SK-N-SH (cell line): Measurements from ENCODE around the gene ST8SIA4.

Source experiments
- EP300 ChIP-seq, 2 experiments: IDR thresholded peaks; 2 replicates each; pipeline versions ENCODE4 v1.4.0 to v1.6.1; 2012; ENCODE audit warnings: borderline replicate concordance in 1 of 2, low read depth in 1 of 2, low read length in 1 of 2
- FOSL2 ChIP-seq: IDR thresholded peaks from 2 replicates; pipeline ENCODE4 v1.4.0; 2012; ENCODE audit warnings: low read depth, mild to moderate bottlenecking, moderate library complexity, borderline replicate concordance
- POLR2AphosphoS5 ChIP-seq: IDR thresholded peaks from 2 replicates; pipeline ENCODE4 v1.6.1; 2012; ENCODE audit warnings: low read depth, low read length
- SIN3A ChIP-seq: IDR thresholded peaks from 2 replicates; pipeline ENCODE4 v1.6.1; 2012; ENCODE audit warnings: low read depth, mild to moderate bottlenecking, low read length, moderate library complexity, borderline replicate concordance
- TAF1 ChIP-seq: IDR thresholded peaks from 2 replicates; pipeline ENCODE4 v1.6.1; 2012; ENCODE audit warnings: low read depth, mild to moderate bottlenecking, low read length, moderate library complexity, borderline replicate concordance
- YY1 ChIP-seq: IDR thresholded peaks from 2 replicates; pipeline ENCODE4 v1.4.0; 2012; ENCODE audit warnings: low read depth, mild to moderate bottlenecking
- TF ChIP-seq, protein P1 (sequence below): fragments of 200-600 bp; sonication (generic); IDR thresholded peaks from 2 replicates; pipeline ENCODE4 v1.6.1; 2017; ENCODE audit warnings: antibody characterized with exemption, mild to moderate bottlenecking, moderate library complexity
- TF ChIP-seq, protein P2 (sequence below): IDR thresholded peaks from 2 replicates; pipeline ENCODE4 v1.6.1; 2012; ENCODE audit warnings: mild to moderate bottlenecking, low read depth, low read length, moderate library complexity
- TF ChIP-seq, protein P3 (sequence below): IDR thresholded peaks from 2 replicates; pipeline ENCODE4 v1.4.0; 2012; ENCODE audit warnings: low read depth
- TF ChIP-seq, protein P4 (sequence below): IDR thresholded peaks from 2 replicates; pipeline ENCODE4; 2012
- TF ChIP-seq, protein P5 (sequence below): fragments of 150-350 bp; IDR thresholded peaks from 2 replicates; pipeline ENCODE4 v1.6.1; 2017; ENCODE audit warnings: antibody characterized with exemption, low read length, low read depth, borderline replicate concordance

DNA sequence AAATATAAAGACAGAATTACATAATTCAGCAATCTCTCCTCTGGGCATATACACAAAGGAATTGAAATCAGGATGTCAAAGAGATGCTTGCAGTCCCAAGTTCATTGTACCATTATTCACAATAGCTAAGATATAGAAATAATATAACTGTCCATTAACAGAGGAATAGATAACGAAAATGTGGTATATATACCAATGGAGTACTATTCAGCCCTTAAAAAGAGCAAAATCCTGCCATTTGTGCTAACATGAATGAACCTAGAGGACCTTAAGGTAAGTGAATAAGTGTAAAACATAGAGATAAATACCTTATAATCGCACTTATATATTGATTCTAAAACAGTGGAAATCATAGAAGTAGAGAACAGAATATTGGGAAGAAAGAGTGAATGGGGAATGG lies 7.0 kb downstream of the ST8SIA4 start:
- TF ChIP-seq, protein P1, sequence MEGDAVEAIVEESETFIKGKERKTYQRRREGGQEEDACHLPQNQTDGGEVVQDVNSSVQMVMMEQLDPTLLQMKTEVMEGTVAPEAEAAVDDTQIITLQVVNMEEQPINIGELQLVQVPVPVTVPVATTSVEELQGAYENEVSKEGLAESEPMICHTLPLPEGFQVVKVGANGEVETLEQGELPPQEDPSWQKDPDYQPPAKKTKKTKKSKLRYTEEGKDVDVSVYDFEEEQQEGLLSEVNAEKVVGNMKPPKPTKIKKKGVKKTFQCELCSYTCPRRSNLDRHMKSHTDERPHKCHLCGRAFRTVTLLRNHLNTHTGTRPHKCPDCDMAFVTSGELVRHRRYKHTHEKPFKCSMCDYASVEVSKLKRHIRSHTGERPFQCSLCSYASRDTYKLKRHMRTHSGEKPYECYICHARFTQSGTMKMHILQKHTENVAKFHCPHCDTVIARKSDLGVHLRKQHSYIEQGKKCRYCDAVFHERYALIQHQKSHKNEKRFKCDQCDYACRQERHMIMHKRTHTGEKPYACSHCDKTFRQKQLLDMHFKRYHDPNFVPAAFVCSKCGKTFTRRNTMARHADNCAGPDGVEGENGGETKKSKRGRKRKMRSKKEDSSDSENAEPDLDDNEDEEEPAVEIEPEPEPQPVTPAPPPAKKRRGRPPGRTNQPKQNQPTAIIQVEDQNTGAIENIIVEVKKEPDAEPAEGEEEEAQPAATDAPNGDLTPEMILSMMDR, result no peak
- TF ChIP-seq, protein P2, sequence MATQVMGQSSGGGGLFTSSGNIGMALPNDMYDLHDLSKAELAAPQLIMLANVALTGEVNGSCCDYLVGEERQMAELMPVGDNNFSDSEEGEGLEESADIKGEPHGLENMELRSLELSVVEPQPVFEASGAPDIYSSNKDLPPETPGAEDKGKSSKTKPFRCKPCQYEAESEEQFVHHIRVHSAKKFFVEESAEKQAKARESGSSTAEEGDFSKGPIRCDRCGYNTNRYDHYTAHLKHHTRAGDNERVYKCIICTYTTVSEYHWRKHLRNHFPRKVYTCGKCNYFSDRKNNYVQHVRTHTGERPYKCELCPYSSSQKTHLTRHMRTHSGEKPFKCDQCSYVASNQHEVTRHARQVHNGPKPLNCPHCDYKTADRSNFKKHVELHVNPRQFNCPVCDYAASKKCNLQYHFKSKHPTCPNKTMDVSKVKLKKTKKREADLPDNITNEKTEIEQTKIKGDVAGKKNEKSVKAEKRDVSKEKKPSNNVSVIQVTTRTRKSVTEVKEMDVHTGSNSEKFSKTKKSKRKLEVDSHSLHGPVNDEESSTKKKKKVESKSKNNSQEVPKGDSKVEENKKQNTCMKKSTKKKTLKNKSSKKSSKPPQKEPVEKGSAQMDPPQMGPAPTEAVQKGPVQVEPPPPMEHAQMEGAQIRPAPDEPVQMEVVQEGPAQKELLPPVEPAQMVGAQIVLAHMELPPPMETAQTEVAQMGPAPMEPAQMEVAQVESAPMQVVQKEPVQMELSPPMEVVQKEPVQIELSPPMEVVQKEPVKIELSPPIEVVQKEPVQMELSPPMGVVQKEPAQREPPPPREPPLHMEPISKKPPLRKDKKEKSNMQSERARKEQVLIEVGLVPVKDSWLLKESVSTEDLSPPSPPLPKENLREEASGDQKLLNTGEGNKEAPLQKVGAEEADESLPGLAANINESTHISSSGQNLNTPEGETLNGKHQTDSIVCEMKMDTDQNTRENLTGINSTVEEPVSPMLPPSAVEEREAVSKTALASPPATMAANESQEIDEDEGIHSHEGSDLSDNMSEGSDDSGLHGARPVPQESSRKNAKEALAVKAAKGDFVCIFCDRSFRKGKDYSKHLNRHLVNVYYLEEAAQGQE, result no peak
- TF ChIP-seq, protein P3, sequence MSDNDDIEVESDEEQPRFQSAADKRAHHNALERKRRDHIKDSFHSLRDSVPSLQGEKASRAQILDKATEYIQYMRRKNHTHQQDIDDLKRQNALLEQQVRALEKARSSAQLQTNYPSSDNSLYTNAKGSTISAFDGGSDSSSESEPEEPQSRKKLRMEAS, result no peak
- TF ChIP-seq POLR2AphosphoS5 (no peak), FOSL2 (no peak), YY1 (no peak), SIN3A (no peak), TAF1 (no peak), EP300 (IDR thresholded peaks at IDR 0.05; ENCODE audit: borderline replicate concordance in 1 of 2, low read depth in 1 of 2, low read length in 1 of 2) (no peak)
- TF ChIP-seq, protein P4, sequence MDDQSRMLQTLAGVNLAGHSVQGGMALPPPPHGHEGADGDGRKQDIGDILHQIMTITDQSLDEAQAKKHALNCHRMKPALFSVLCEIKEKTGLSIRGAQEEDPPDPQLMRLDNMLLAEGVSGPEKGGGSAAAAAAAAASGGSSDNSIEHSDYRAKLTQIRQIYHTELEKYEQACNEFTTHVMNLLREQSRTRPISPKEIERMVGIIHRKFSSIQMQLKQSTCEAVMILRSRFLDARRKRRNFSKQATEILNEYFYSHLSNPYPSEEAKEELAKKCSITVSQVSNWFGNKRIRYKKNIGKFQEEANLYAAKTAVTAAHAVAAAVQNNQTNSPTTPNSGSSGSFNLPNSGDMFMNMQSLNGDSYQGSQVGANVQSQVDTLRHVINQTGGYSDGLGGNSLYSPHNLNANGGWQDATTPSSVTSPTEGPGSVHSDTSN, result no peak
- TF ChIP-seq, protein P5, sequence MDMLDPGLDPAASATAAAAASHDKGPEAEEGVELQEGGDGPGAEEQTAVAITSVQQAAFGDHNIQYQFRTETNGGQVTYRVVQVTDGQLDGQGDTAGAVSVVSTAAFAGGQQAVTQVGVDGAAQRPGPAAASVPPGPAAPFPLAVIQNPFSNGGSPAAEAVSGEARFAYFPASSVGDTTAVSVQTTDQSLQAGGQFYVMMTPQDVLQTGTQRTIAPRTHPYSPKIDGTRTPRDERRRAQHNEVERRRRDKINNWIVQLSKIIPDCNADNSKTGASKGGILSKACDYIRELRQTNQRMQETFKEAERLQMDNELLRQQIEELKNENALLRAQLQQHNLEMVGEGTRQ, result no peak
